ENCODE measurements around the gene EXOC7.
"Not testable (repeated sequence)": the region's sequence is repeated elsewhere in the genome, so short reads cannot be mapped to it uniquely, and the experiment has no call there.

Gene EXOC7

DNA sequence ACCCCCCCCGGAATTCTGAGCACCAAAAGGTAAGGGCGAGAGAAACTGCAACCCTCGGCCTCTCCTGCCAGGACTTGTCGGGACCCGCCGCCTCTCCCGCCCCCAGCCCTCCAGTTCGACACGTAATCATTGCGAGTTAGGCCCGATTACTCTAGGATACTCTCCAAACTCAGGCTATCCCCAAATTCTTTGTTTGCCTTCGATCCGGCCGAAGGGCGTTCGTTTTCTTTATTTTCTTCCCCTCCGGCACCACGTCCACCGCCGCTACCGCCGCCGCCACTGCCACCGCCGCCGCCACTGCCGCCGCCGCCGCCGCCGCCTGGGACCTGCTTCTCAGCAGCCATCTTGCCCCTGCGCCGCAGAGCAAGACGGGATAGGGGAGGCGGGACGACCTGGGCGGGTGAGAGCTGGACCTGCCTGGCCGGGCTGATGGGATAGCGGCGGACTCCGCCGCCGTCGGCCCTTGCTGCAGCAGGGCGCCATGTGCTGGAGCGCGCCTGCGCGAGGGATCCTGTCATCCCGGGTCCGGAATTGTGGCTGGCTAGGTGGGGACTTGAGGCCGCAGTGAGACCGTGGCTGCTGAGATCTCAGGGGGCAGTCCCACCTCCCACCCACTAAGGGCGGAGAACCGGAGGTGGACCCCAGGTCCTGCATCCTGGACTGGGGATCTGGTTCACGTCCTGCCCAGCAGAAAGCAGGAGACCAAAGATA, 31.3 kb downstream of the EXOC7 start, which contains the start of gene SRP68:
Gene SRP68 (minus strand): TSS at position 370 of the 711 bp plus-strand sequence. CDS start 26 bp downstream, at position 344.
- peak; percentile 88 for DNase-seq

DNA sequence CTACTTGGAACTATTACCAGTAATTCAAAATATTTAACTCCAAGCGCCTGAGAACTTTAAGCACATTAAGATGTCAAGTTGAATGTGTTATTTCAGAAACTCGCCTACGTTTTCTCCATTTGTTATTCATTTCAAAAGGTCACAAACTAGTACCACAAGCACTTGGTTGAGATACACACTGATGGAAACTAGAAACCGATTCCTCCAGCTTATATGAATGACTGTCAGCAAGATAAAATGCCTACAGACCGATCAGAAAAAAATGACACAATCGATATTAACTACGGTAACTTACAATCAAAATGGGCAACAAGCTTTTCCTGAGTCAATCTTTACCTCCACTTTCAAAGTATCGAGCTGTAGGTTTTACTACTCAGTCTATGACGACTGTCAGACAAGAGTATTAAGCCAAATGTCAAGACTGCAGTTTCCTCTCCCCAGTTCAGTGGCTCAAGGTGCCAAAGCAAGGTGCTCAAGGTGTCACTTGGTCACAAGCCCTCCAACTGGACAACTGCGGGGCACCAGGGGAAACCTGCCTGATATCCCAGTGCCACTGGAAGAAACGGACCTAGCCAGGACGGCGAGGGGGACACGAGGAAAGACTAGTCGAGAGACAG, 31.9 kb downstream of the EXOC7 start:
- no peak for DNase-seq

DNA sequence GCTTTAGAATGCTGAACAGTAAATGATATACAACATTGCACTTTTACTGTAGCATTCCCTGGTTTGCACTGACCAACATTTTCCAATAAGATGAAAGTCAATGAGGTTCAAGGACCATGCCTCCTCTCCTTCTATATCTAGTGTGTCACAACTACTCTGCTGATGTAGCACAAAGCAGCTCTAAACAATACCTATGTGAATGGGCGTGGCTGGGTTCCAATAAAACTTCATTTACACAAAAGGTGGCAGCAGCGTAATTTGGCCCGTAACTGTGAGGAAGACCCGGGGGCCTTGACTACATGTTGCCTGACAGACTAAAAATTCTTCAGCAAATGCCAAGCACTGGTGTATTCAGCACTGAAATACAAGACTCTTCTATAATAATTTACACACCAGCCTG, 37.8 kb downstream of the EXOC7 start:
- DNase-seq, result no peak

DNA sequence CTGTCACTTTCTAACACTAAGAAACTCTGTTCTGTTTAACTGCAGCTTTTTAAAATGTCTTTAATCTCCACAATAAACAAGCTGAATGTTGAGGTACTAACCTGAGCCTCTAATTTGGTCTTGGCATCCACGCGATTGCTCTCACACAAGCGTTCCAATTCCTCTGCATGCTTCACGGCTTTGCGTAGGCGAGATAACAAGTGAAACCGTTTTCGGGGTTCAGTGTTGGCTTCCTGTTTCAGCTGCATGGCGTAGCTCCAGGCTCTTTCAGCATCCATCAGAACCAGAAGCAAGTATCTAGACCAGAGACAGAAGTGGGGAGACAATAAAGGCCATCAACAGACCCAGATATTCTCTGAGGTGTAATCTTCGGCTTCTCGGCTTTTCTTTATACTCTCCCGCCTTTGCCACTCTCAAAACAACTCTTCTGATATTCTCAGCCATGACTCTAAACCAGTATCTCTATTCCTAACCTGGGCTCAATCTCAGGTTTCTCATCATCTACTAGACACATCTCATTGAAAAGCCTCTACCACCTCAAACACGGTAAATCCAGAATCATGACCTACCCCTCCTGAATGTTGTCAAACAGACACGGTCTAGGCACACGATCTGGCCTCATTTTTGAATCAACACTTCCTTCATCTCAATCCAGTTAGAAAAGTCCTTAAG, 39.6 kb downstream of the EXOC7 start:
- peak; percentile 55 for DNase-seq

GRCh38 chr17:76058264-76058663, 45.3 kb downstream of the EXOC7 start:
- not testable (repeated sequence) for DNase-seq

GRCh38 chr17:76056882-76057281, 46.7 kb downstream of the EXOC7 start:
- no peak for DNase-seq

- DNase-seq, result no peak
Measured at GRCh38 chr17:76054112-76054476, 49.5 kb downstream of the EXOC7 start.

- no peak for DNase-seq
Measured at GRCh38 chr17:76053246-76054111, 50.1 kb downstream of the EXOC7 start.

DNA sequence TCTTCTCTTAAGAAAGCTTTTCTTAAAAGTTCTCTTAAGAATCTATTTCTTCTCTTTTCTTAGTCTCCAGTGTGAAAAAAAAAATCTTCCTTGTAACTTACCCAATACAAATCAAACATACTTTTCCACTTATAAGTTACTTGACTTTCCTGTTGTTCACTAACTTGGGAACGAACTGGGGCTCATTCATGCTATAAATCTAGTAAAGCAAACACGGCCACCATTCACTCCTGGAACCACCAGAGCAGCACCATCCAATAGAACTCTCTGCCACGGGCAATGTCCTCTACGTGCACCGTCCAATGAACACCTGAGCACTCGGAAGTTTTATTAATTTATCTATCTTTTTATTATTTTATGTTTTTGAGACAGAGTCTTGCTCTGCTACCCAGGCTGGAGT, 52.0 kb downstream of the EXOC7 start:
- DNase-seq, result no peak

DNA sequence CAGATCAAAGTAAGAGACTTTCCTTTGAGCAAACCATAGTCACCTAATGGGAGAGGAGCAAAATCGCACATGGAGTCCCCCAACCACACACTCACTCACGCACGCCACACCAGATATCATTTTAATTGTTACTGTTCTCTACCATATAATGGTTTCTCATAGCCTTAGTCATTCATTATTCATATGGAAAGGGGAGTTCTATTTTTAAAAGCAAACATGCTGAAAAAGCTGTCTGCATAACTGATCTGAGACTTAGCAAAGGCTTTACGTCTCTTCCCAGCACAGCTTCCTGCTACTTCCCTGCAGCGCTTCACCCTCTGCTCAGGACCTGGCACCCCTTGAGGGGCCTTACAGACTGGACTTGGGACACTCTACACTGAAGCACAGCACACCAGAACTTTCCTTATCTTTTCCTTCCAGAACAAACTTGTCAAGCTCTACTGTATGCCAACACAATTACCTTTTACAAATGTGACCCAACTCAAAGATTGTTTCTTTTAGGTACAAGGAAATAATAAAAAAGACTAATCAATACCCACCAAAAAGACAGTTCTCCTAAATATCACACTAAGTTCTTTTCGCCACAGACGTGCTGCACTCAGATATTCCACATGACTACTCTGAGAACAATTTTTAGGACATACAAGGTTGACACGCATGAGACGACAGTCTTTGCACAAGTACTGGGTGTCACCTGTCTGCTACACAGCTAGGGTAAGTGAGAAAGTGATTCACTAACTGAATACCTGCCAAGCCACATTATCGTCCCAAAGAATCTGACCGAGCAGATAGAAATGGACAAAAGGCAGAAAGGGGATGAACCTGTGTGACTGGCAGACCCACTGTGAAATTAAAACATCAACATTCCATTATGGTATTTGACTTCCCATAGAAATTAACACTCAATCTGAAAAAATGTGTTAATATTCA, 52.8 kb downstream of the EXOC7 start:
- DNase-seq, result no peak

- DNase-seq, result no peak
Measured at GRCh38 chr17:76049836-76050537, 53.6 kb downstream of the EXOC7 start.

- no peak for DNase-seq
Measured at GRCh38 chr17:76049239-76049638, 54.3 kb downstream of the EXOC7 start.

GRCh38 chr17:76048711-76049110, 54.9 kb downstream of the EXOC7 start:
- DNase-seq, result peak; percentile 35

- no peak for DNase-seq
Measured at GRCh38 chr17:76048025-76048605, 55.5 kb downstream of the EXOC7 start.

GRCh38 chr17:76046064-76046463, 57.5 kb downstream of the EXOC7 start:
- DNase-seq, result no peak

- DNase-seq, result not testable (repeated sequence)
Measured at GRCh38 chr17:76044475-76045007, 59.0 kb downstream of the EXOC7 start.

GRCh38 chr17:76042868-76043267, 60.7 kb downstream of the EXOC7 start:
- DNase-seq, result not testable (repeated sequence)

DNA sequence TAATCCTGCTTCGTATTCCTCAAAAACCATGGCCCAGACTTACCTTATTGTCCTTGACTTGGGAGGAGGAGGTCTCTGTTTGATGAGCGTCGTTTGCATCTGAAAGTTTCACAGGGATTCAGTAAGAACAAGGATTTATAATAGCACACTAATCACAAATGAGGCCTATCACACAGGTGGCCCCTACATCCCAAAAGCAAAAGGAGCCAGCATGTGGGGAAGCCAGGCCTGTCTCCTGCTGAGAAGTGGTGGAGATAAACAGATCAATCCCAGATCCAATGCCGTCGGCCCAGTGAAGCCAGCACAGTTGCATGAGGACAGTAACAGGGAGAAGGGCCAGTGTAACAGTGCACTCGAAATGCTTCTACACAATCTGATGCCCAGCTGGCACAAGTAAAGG, 63.2 kb downstream of the EXOC7 start:
- no peak for DNase-seq

GRCh38 chr17:76039121-76039520, 64.5 kb downstream of the EXOC7 start:
- no peak for DNase-seq

DNA sequence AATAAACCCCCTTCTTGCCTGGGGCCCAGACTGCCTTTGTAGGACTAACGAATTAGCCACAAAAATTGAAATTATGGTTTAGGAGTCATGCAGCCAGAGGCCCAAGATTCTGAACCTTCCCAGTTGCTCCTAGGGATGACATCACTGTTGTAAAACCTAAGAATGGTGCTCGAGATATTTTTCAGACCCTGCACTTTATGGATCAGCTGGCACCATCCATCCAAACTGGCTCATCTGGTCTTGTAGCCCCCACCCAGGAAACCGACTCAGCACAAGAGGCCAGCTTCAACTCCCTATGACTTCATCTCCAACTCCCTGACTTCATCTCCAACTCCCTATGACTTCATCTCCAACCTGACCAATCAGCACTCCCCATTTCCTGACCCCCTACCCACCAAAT, 65.5 kb downstream of the EXOC7 start:
- no peak for DNase-seq

All from CD4-positive, alpha-beta T cell treated with Interleukin-21 for 1 hour (primary cell).